ENCODE results near the gene PHACTR4.

Gene PHACTR4

GRCh38 chr1:28437924-28438699 is 68.6 kb downstream of the PHACTR4 start:
- Histone ChIP-seq H3K9me3 (ENCODE audit: control insufficient read depth, insufficient read depth, low read depth, low read length) (no peaks in the 10 kb centered on the region), H3K4me1 (ENCODE audit: control insufficient read depth, insufficient read depth, low read length) (peaks cover 9% of the 10 kb centered on the region; the same call in 1 of the 2 replicates), H3K36me3 (ENCODE audit: control insufficient read depth in 2 of 2, insufficient read depth in 1 of 2, low read length in 2 of 2) (no peaks in the 10 kb centered on the region), H3K4me3 (ENCODE audit: low read depth, low read length) (peak overlapping the region; percentile 37), H3K27ac (ENCODE audit: extremely low read depth, low read depth, low read length) (0 out of 2 replicates have a peak overlapping the region, but pooled peaks have one; percentile 0)
- ChIA-PET CTCF (interaction anchor here (0.5 to 0.9 kb wide), 3 partner anchors 23 to 537 kb away, joined by 3 to 5 read pairs (median 3); no protein-coding TSS in a partner anchor), POLR2A (interaction anchor here (0.6 to 1.9 kb wide), 7 partner anchors 16 to 178 kb away, joined by 3 to 8 read pairs (median 5); partner anchors contain the start of genes MED18 and SESN2)
- TF ChIP-seq ZNF121 (tag by site-specific recombination; IDR thresholded peaks at IDR 0.05) (no peak), IKZF3 (tag by site-specific recombination; IDR thresholded peaks at IDR 0.05) (peak; percentile 77; the same call in 1 of the 2 replicates), ZNF747 (tag by site-specific recombination; IDR thresholded peaks at IDR 0.05) (no peak), ZNF248 (tag by site-specific recombination; IDR thresholded peaks at IDR 0.05) (no peak), ZNF555 (tag by site-specific recombination; conservative IDR thresholded peaks at IDR 0.05) (no peak), PRDM1 (tag by site-specific recombination; IDR thresholded peaks at IDR 0.05) (peak; percentile 88), ZNF266 (tag by site-specific recombination; IDR thresholded peaks at IDR 0.05; ENCODE audit: low read depth) (no peak), ZNF146 (tag by site-specific recombination; IDR thresholded peaks at IDR 0.05) (no peak), PRDM10 (tag by site-specific recombination; IDR thresholded peaks at IDR 0.05) (peak; percentile 88), ZBTB17 (tag by site-specific recombination; IDR thresholded peaks at IDR 0.05) (peak; percentile 56), ZXDB (tag by site-specific recombination; IDR thresholded peaks at IDR 0.05) (no peak), ZNF18 (tag by site-specific recombination; IDR thresholded peaks at IDR 0.05) (peak; percentile 100), ZNF221 (tag by site-specific recombination; IDR thresholded peaks at IDR 0.05; ENCODE audit: borderline replicate concordance) (no peak), ZNF211 (tag by site-specific recombination; IDR thresholded peaks at IDR 0.05; ENCODE audit: low read depth) (no peak), ZNF2 (tag by site-specific recombination; IDR thresholded peaks at IDR 0.05) (0 out of 2 replicates have a peak, but pooled peaks have one; percentile 11), SP2 (tag by site-specific recombination; IDR thresholded peaks at IDR 0.05) (peak; percentile 54), PRDM4 (tag by site-specific recombination; IDR thresholded peaks at IDR 0.05) (no peak), PRDM6 (tag by site-specific recombination; IDR thresholded peaks at IDR 0.05) (peak; percentile 90), ZNF645 (tag by site-specific recombination; IDR thresholded peaks at IDR 0.05) (no peak), SP3 (tag by site-specific recombination; IDR thresholded peaks at IDR 0.05) (peak; percentile 56), ZSCAN18 (tag by site-specific recombination; IDR thresholded peaks at IDR 0.05) (no peak), INSM2 (tag by site-specific recombination; IDR thresholded peaks at IDR 0.05) (peak; percentile 19; the same call in 1 of the 2 replicates), GLI4 (tag by site-specific recombination; IDR thresholded peaks at IDR 0.05) (no peak)

All from HEK293 (cell line).